ENCODE results near the gene MED14. TPM values are rescaled to one million over a fixed set of nuclear protein-coding genes. Genes with fewer than 3 reads are reported as not detected.
A peak's percentile ranks its signal among the peaks of the same experiment; 100 is the strongest.

Gene MED14
- total and polyA plus RNA-seq, 10 of the 15 experiments (the other 5 are each of a cell fraction or from before 2014, with no cell fraction given): 8.8 to 99.4 (median 29.4) TPM

DNA sequence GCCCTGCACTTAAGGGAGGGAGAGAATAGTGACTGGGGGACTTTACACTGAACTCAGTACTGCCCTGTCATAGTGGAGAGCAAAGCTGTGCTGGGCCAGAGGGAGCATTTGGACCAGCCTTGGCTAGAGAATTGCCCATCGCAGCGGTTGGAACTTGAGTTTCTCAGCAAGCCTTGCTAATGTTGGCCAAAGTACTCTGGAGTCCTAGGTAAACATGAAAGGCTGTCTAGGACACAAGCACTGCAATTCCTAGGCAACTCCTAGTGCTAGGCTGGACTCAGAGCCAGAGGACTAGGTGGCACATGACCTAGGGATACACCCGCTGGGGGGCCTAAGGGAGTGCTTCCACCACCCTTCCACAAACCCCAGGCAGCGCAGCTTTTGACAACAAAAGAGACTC is 15.0 kb downstream of the MED14 start:
- RAD21 ChIA-PET (ENCODE audit: unreplicated experiment): no interaction called here
- no peak overlapping the region for H3K9ac ChIP-seq (ENCODE audit: control insufficient read depth, insufficient read depth, low read length)
- intact Hi-C loops (cut with micrococcal nuclease; ENCODE audit: unreplicated experiment): no loop called here
- in situ Hi-C loops (cut with MboI): no loop called here
- no peaks in the 10 kb centered on the region for H3K4me1 ChIP-seq (ENCODE audit: control insufficient read depth, insufficient read depth, low read length)
- BruUV-seq (replicated peaks): no TSS peak
- no peak overlapping the region for H3K4me3 ChIP-seq
- 91% methylated on average over 4 of the region's 4 CpGs for WGBS (ENCODE audit: insufficient coverage, insufficient replicate concordance, low lambda C conversion rate, missing lambda C conversion rate)
- peaks cover 3 to 6% of the 10 kb centered on the region in 2 experiments; a peak in 3 of 4 replicates for H3K36me3 ChIP-seq (ENCODE audit: control insufficient read depth in 2 of 2, insufficient read depth in 2 of 2, low read length in 1 of 2)
- CTCF ChIA-PET: no interaction called here
- FAIRE-seq: no peak
- no peaks in the 10 kb centered on the region for H3K27me3 ChIP-seq (replicated peaks in 1 of 2; ENCODE audit: control insufficient read depth in 2 of 2, insufficient read depth in 2 of 2, low read length in 1 of 2)
- TF ChIP-seq IKZF2 (IDR thresholded peaks at IDR 0.05): no peak
- TF ChIP-seq TAF1 (IDR thresholded peaks at IDR 0.05; ENCODE audit: borderline replicate concordance, low read depth, low read length): no peak
- TF ChIP-seq ZNF207 (IDR thresholded peaks at IDR 0.05; ENCODE audit: borderline replicate concordance): no peak
- TF ChIP-seq PAX5 (IDR thresholded peaks at IDR 0.05; ENCODE audit: borderline replicate concordance, low read depth, low read length): no peak
- TF ChIP-seq SPI1 (IDR thresholded peaks at IDR 0.05; ENCODE audit: borderline replicate concordance, insufficient read depth, low read depth, low read length): no peak
- no peak for TF ChIP-seq FOS (IDR thresholded peaks at IDR 0.05; ENCODE audit: borderline replicate concordance, extremely low read depth, insufficient read length)
- no peak for TF ChIP-seq ESRRA (IDR thresholded peaks at IDR 0.05; ENCODE audit: low read length)
- TF ChIP-seq SREBF1 (IDR thresholded peaks at IDR 0.05; ENCODE audit: low read length): no peak
- no peak for TF ChIP-seq SUZ12 (IDR thresholded peaks at IDR 0.05; ENCODE audit: unreplicated experiment)
- TF ChIP-seq KAT2A (conservative IDR thresholded peaks at IDR 0.05; ENCODE audit: control insufficient read depth, low read depth, low read length): no peak
- TF ChIP-seq, protein P1, sequence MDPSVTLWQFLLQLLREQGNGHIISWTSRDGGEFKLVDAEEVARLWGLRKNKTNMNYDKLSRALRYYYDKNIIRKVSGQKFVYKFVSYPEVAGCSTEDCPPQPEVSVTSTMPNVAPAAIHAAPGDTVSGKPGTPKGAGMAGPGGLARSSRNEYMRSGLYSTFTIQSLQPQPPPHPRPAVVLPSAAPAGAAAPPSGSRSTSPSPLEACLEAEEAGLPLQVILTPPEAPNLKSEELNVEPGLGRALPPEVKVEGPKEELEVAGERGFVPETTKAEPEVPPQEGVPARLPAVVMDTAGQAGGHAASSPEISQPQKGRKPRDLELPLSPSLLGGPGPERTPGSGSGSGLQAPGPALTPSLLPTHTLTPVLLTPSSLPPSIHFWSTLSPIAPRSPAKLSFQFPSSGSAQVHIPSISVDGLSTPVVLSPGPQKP (IDR thresholded peaks at IDR 0.05; ENCODE audit: low read depth, low read length): no peak
- no peak for TF ChIP-seq HCFC1 (IDR thresholded peaks at IDR 0.05; ENCODE audit: low read length)
- TF ChIP-seq LARP7 (IDR thresholded peaks at IDR 0.05): no peak
- TF ChIP-seq TARDBP (IDR thresholded peaks at IDR 0.05; ENCODE audit: borderline replicate concordance): no peak
- TF ChIP-seq RBBP5 (conservative IDR thresholded peaks at IDR 0.05): no peak
- no peak for TF ChIP-seq RB1 (IDR thresholded peaks at IDR 0.05; ENCODE audit: borderline replicate concordance)
- no peak for TF ChIP-seq CHD2 (IDR thresholded peaks at IDR 0.05; ENCODE audit: borderline replicate concordance, low read depth, low read length)
- DNase-seq (ENCODE audit: low read depth, low spot score): no peak
- H4K20me1 ChIP-seq (ENCODE audit: control insufficient read depth, insufficient read depth): no peaks in the 10 kb centered on the region
- no peak overlapping the region for H3K27ac ChIP-seq (ENCODE audit: control insufficient read depth, insufficient read depth)
- POLR2A ChIA-PET: interaction anchor here (1.2 kb wide), 1 partner anchor 10 kb away, joined by 3 read pairs; no protein-coding TSS in a partner anchor
- SMC1A ChIA-PET (ENCODE audit: uncharacterized antibody, unreplicated experiment): no interaction called here
- no peaks in the 10 kb centered on the region; the same call in 2 of the 3 replicates for H3K9me3 ChIP-seq (replicated peaks; ENCODE audit: control insufficient read depth, insufficient read depth, low read length)
- peaks cover 31% of the 10 kb centered on the region for H3K79me2 ChIP-seq (ENCODE audit: control insufficient read depth, insufficient read depth, low read length)
- peak; percentile 44 for ATAC-seq
- H2AFZ ChIP-seq (ENCODE audit: control insufficient read depth, low read depth, low read length): no peak overlapping the region
- no peak overlapping the region for H3K4me2 ChIP-seq (ENCODE audit: control insufficient read depth, insufficient read depth)

Measured in GM12878 (cell line).